Endothelial cell of umbilical vein (primary cell): Measurements from ENCODE around the gene CDK4.

Source experiments
- CTCF ChIP-seq, 2 donors: IDR thresholded peaks; 1 replicate in 1 of 2; 2 replicates in 1 of 2; pipeline ENCODE4 v1.5.1; 2011; ENCODE audit warnings: low read length in 2 of 2, mild to moderate bottlenecking in 2 of 2, moderate library complexity in 2 of 2, control low read depth in 1 of 2, inconsistent platforms in 1 of 2, low read depth in 1 of 2; ENCODE audit not compliant: insufficient read depth in 1 of 2; ENCODE audit errors: extremely low read depth in 1 of 2
- EZH2 ChIP-seq: IDR thresholded peaks from 2 replicates; pipeline ENCODE4 v1.6.1; 2012; ENCODE audit warnings: borderline replicate concordance, low read depth, mild to moderate bottlenecking, moderate library complexity, low read length, inconsistent platforms; ENCODE audit not compliant: severe bottlenecking
- FOS ChIP-seq: IDR thresholded peaks from 2 replicates; pipeline ENCODE4 v1.6.1; 2011; ENCODE audit warnings: mild to moderate bottlenecking, low read length, moderate library complexity, borderline replicate concordance; ENCODE audit not compliant: insufficient read depth
- GATA2 ChIP-seq: IDR thresholded peaks from 2 replicates; pipeline ENCODE4 v1.7.0; 2011; ENCODE audit warnings: low read depth, mild to moderate bottlenecking, moderate library complexity, mixed read lengths, low read length; ENCODE audit not compliant: insufficient read length, insufficient read depth
- JUN ChIP-seq: IDR thresholded peaks from 2 replicates; pipeline ENCODE4 v1.6.1; 2011; ENCODE audit warnings: borderline replicate concordance, low read depth; ENCODE audit not compliant: insufficient read length, insufficient read depth
- MAX ChIP-seq: IDR thresholded peaks from 2 replicates; pipeline ENCODE4 v1.6.1; 2011; ENCODE audit not compliant: insufficient read depth, insufficient read length
- POLR2A ChIP-seq: IDR thresholded peaks from 2 replicates; pipeline ENCODE4 v1.6.1; 2012; ENCODE audit warnings: low read depth, mild to moderate bottlenecking, control low read depth, low read length
- POLR2AphosphoS5 ChIP-seq: IDR thresholded peaks from 2 replicates; pipeline ENCODE4 v1.6.1; 2012; ENCODE audit warnings: low read depth, mild to moderate bottlenecking, control low read depth, low read length, moderate library complexity; ENCODE audit not compliant: insufficient read depth

- TF ChIP-seq POLR2A: no peak
- TF ChIP-seq CTCF (IDR thresholded peaks at IDR 0.05; ENCODE audit: extremely low read depth in 1 of 2, insufficient read depth in 1 of 2, low read depth in 1 of 2, low read length in 2 of 2): no peak
- TF ChIP-seq MAX: no peak
- TF ChIP-seq EZH2: peak; percentile 58
- TF ChIP-seq GATA2: no peak
- TF ChIP-seq POLR2AphosphoS5: no peak
- no peak for TF ChIP-seq FOS
- TF ChIP-seq JUN: no peak
These were observed 13.4 kb downstream of the CDK4 start, which contains the start of gene AGAP2 for GRCh38 chr12:57738661-57739237.
